ENCODE results near the gene PCOLCE2. TPM values are rescaled to one million over a fixed set of nuclear protein-coding genes. Genes with fewer than 3 reads are reported as not detected.

The PCOLCE2 gene
- total RNA-seq, 2 donors from 2014 or later, result 122 to 157 TPM

DNA sequence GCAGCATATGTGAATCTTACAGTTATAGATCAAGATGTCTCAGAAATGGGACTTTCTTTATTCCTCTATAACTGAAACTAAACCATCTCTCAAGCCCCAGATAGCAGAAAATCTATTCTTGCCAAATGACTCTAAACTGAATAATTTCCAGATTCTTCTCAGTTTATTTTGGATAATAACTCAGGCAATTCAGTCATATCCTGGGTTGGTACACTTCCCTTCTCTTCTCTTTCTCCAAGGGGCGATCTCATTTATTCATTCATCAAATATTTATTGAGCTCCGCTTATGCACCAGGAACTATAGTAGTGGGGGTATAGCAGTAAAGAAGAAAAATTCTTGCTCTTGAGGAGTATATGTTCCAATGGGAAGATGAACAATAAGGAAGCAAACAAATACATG is 13.5 kb upstream of the PCOLCE2 start:
- no peaks in the 10 kb centered on the region for H3K27me3 ChIP-seq (replicated peaks; ENCODE audit: insufficient read depth)
- DNase-seq (ENCODE audit: low spot score) (no peak), ATAC-seq (ENCODE audit: insufficient number of reproducible peaks, low FRiP score, low read depth) (no peak)
- TF ChIP-seq CTCF (IDR thresholded peaks at IDR 0.05), result no peak
- no peak overlapping the region for H3K4me3 ChIP-seq
- H3K4me1 ChIP-seq (ENCODE audit: control insufficient read depth in 1 of 2, low read depth in 2 of 2), result peaks cover 9 to 43% of the 10 kb centered on the region in 2 donors
- H3K27ac ChIP-seq, result peak overlapping the region in 1 of 2 donors; percentile 21
- no peaks in the 10 kb centered on the region for H3K9me3 ChIP-seq
- no peaks in the 10 kb centered on the region for H3K36me3 ChIP-seq

DNA sequence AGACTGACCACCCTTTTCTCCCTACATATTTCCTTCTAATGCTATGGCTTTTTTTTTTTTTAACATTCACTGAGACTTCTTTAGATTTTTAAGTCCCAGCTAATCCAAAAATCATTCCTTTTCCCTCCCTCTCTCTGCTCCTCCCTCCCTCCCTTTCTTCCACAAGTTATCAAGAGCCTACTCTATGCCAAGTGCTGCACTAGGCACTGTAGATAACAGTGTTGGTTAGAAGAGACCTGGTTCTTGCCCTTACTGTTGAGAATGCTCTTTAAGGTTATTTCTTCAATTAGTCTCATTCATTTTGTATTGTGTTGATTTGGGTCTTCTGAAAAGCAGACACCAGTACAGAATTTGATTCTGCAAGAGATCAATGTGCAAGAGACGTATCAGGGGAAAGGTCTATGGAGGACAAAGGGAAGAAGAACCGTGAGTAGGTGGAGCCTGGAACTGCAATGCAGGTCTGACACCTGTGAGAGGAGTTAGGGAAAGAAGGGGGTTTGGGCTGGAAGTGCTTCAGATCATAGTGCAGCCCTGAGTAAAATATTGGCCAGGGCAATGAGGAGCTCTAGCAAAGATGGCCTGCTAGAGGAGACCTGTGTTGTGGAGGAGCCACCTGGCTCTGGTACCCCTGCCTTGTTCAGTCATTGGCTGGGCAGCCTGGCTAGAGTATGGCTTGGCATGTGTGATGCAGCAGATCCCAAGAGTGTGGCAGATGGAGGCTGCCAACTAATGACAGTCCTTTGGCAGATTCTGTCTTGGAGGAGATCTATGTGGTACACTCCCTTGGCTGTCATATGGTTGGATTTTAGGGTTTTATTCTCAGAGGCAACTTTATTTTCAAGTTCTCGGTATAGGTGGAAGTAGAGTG is 9.7 kb upstream of the PCOLCE2 start:
- Histone ChIP-seq H3K4me3 (no peak overlapping the region), H3K9me3 (no peaks in the 10 kb centered on the region), H3K27ac (no peak overlapping the region), H3K4me1 (ENCODE audit: control insufficient read depth in 1 of 2, low read depth in 2 of 2) (peaks cover 9 to 44% of the 10 kb centered on the region in 2 donors), H3K36me3 (no peaks in the 10 kb centered on the region), H3K27me3 (replicated peaks; ENCODE audit: insufficient read depth) (no peaks in the 10 kb centered on the region)
- ATAC-seq (ENCODE audit: insufficient number of reproducible peaks, low FRiP score, low read depth) (no peak), DNase-seq (ENCODE audit: low spot score) (no peak)
- TF ChIP-seq CTCF (IDR thresholded peaks at IDR 0.05), result no peak

- ATAC-seq (ENCODE audit: insufficient number of reproducible peaks, low FRiP score, low read depth) (no peak), DNase-seq (ENCODE audit: low spot score) (no peak)
- no peak overlapping the region for H3K4me3 ChIP-seq
- no peaks in the 10 kb centered on the region for H3K9me3 ChIP-seq
- TF ChIP-seq CTCF (IDR thresholded peaks at IDR 0.05), result no peak
- no peaks in the 10 kb centered on the region for H3K27me3 ChIP-seq (replicated peaks; ENCODE audit: insufficient read depth)
- H3K36me3 ChIP-seq, result no peaks in the 10 kb centered on the region
- no peak overlapping the region for H3K27ac ChIP-seq
- peaks cover 9 to 43% of the 10 kb centered on the region in 2 donors for H3K4me1 ChIP-seq (ENCODE audit: control insufficient read depth in 1 of 2, low read depth in 2 of 2)
Observed at GRCh38 chr3:142897807-142898206, 8.9 kb upstream of the PCOLCE2 start.

GRCh38 chr3:142896996-142897395 is 8.1 kb upstream of the PCOLCE2 start:
- H3K4me1 ChIP-seq (ENCODE audit: control insufficient read depth in 1 of 2, low read depth in 2 of 2), result peaks cover 9 to 38% of the 10 kb centered on the region in 2 donors
- no peaks in the 10 kb centered on the region for H3K9me3 ChIP-seq
- ATAC-seq (ENCODE audit: insufficient number of reproducible peaks, low FRiP score, low read depth) (no peak), DNase-seq (ENCODE audit: low spot score) (no peak)
- H3K27ac ChIP-seq, result no peak overlapping the region
- H3K27me3 ChIP-seq (replicated peaks; ENCODE audit: insufficient read depth), result no peaks in the 10 kb centered on the region
- no peak overlapping the region for H3K4me3 ChIP-seq
- no peaks in the 10 kb centered on the region for H3K36me3 ChIP-seq
- TF ChIP-seq CTCF (IDR thresholded peaks at IDR 0.05), result no peak

- DNase-seq (ENCODE audit: low spot score), result no peak
- H3K4me1 ChIP-seq (ENCODE audit: control insufficient read depth in 1 of 2, low read depth in 2 of 2), result peaks cover 9 to 38% of the 10 kb centered on the region in 2 donors
- no peaks in the 10 kb centered on the region for H3K27me3 ChIP-seq (replicated peaks; ENCODE audit: insufficient read depth)
- H3K9me3 ChIP-seq, result no peaks in the 10 kb centered on the region
- no peak for TF ChIP-seq CTCF (IDR thresholded peaks at IDR 0.05)
- H3K36me3 ChIP-seq, result no peaks in the 10 kb centered on the region
- no peak overlapping the region for H3K27ac ChIP-seq
- H3K4me3 ChIP-seq, result no peak overlapping the region
- ATAC-seq (ENCODE audit: insufficient number of reproducible peaks, low FRiP score, low read depth), result no peak
Observed at GRCh38 chr3:142896201-142896755, 7.4 kb upstream of the PCOLCE2 start.
